ENCODE measurements around the gene GUCD1.

Gene GUCD1

GRCh38 chr22:24590596-24591173 lies 35.7 kb upstream of the GUCD1 start:
- Histone ChIP-seq H3K27ac (ENCODE audit: poor library complexity, severe bottlenecking) (no peak overlapping the region), H3K4me1 (ENCODE audit: insufficient read depth, poor library complexity, severe bottlenecking) (peaks cover 4% of the 10 kb centered on the region), H3K9me3 (ENCODE audit: severe bottlenecking) (no peaks in the 10 kb centered on the region), H3K36me3 (ENCODE audit: low read depth) (no peaks in the 10 kb centered on the region), H3K27me3 (ENCODE audit: insufficient read depth, poor library complexity, severe bottlenecking) (no peaks in the 10 kb centered on the region), H3K4me3 (ENCODE audit: severe bottlenecking) (no peak overlapping the region)
- DNase-seq (ENCODE audit: low spot score): no peak
- no peak for ATAC-seq (ENCODE audit: low read depth)
- no peak for TF ChIP-seq CTCF (IDR thresholded peaks at IDR 0.05; ENCODE audit: poor library complexity, severe bottlenecking)

GRCh38 chr22:24589518-24590030 lies 34.6 kb upstream of the GUCD1 start:
- Histone ChIP-seq H3K27ac (ENCODE audit: poor library complexity, severe bottlenecking) (no peak overlapping the region), H3K9me3 (ENCODE audit: severe bottlenecking) (no peaks in the 10 kb centered on the region), H3K36me3 (ENCODE audit: low read depth) (no peaks in the 10 kb centered on the region), H3K4me3 (ENCODE audit: severe bottlenecking) (no peak overlapping the region), H3K4me1 (ENCODE audit: insufficient read depth, poor library complexity, severe bottlenecking) (peaks cover 4% of the 10 kb centered on the region), H3K27me3 (ENCODE audit: insufficient read depth, poor library complexity, severe bottlenecking) (no peaks in the 10 kb centered on the region)
- ATAC-seq (ENCODE audit: low read depth): no peak
- no peak for TF ChIP-seq CTCF (IDR thresholded peaks at IDR 0.05; ENCODE audit: poor library complexity, severe bottlenecking)
- no peak for DNase-seq (ENCODE audit: low spot score)

GRCh38 chr22:24588757-24589481 lies 34.0 kb upstream of the GUCD1 start:
- DNase-seq (ENCODE audit: low spot score) (no peak), ATAC-seq (ENCODE audit: low read depth) (no peak)
- H3K27ac ChIP-seq (ENCODE audit: poor library complexity, severe bottlenecking): no peak overlapping the region
- no peak overlapping the region for H3K4me3 ChIP-seq (ENCODE audit: severe bottlenecking)
- no peak for TF ChIP-seq CTCF (IDR thresholded peaks at IDR 0.05; ENCODE audit: poor library complexity, severe bottlenecking)
- no peaks in the 10 kb centered on the region for H3K27me3 ChIP-seq (ENCODE audit: insufficient read depth, poor library complexity, severe bottlenecking)
- peaks cover 4% of the 10 kb centered on the region for H3K4me1 ChIP-seq (ENCODE audit: insufficient read depth, poor library complexity, severe bottlenecking)
- no peaks in the 10 kb centered on the region for H3K36me3 ChIP-seq (ENCODE audit: low read depth)
- no peaks in the 10 kb centered on the region for H3K9me3 ChIP-seq (ENCODE audit: severe bottlenecking)

GRCh38 chr22:24588381-24588756 lies 33.4 kb upstream of the GUCD1 start:
- Histone ChIP-seq H3K36me3 (ENCODE audit: low read depth) (no peaks in the 10 kb centered on the region), H3K4me1 (ENCODE audit: insufficient read depth, poor library complexity, severe bottlenecking) (peaks cover 3% of the 10 kb centered on the region), H3K27me3 (ENCODE audit: insufficient read depth, poor library complexity, severe bottlenecking) (no peaks in the 10 kb centered on the region), H3K4me3 (ENCODE audit: severe bottlenecking) (no peak overlapping the region), H3K9me3 (ENCODE audit: severe bottlenecking) (no peaks in the 10 kb centered on the region), H3K27ac (ENCODE audit: poor library complexity, severe bottlenecking) (no peak overlapping the region)
- no peak for ATAC-seq (ENCODE audit: low read depth)
- TF ChIP-seq CTCF (IDR thresholded peaks at IDR 0.05; ENCODE audit: poor library complexity, severe bottlenecking): no peak
- no peak for DNase-seq (ENCODE audit: low spot score)

- no peak for ATAC-seq (ENCODE audit: low read depth)
- no peak for DNase-seq (ENCODE audit: low spot score)
- H3K36me3 ChIP-seq (ENCODE audit: low read depth): no peaks in the 10 kb centered on the region
- H3K4me1 ChIP-seq (ENCODE audit: insufficient read depth, poor library complexity, severe bottlenecking): no peaks in the 10 kb centered on the region
- no peaks in the 10 kb centered on the region for H3K9me3 ChIP-seq (ENCODE audit: severe bottlenecking)
- TF ChIP-seq CTCF (IDR thresholded peaks at IDR 0.05; ENCODE audit: poor library complexity, severe bottlenecking): no peak
- H3K27me3 ChIP-seq (ENCODE audit: insufficient read depth, poor library complexity, severe bottlenecking): no peaks in the 10 kb centered on the region
- no peak overlapping the region for H3K27ac ChIP-seq (ENCODE audit: poor library complexity, severe bottlenecking)
- no peak overlapping the region for H3K4me3 ChIP-seq (ENCODE audit: severe bottlenecking)
Observed at GRCh38 chr22:24587948-24588347, 33.0 kb upstream of the GUCD1 start.

All from RWPE2 (cell line).